Left lung (tissue), 10 donors: ENCODE data around the gene OR2F1. TPM values are rescaled to one million over a fixed set of nuclear protein-coding genes. Genes with fewer than 3 reads are reported as not detected.

Experiments
- ATAC-seq: fragments of 200-7000 bp; cut with Tn5 transposase; one replicate; pipeline ENCODE4 v1.9.1; 2020; ENCODE audit warnings: moderate library complexity
- DNase-seq, 4 donors: peaks; one replicate each; pipeline ENCODE4 v3.0.0-alpha.2; 2013 to 2020
- H3K27ac ChIP-seq, 2 donors: fragments of 200-600 bp; sonication (generic) in 1 of 2; one replicate each; pipeline versions ENCODE4 v1.5.0 to v1.8.0; 2020 to 2021
- H3K27me3 ChIP-seq, 2 donors: fragments of 200-600 bp; sonication (generic) in 1 of 2; one replicate each; pipeline versions ENCODE4 v1.5.0 to v1.8.0; 2020 to 2021
- H3K36me3 ChIP-seq, 2 donors: fragments of 200-600 bp; sonication (generic) in 1 of 2; one replicate each; pipeline versions ENCODE4 v1.5.0 to v1.8.0; 2020 to 2021
- H3K4me1 ChIP-seq, 2 donors: fragments of 200-600 bp; one replicate each; pipeline ENCODE4 v1.8.0; 2021
- H3K4me3 ChIP-seq, 2 donors: fragments of 200-600 bp; sonication (generic) in 1 of 2; one replicate each; pipeline versions ENCODE4 v1.5.0 to v1.8.0; 2020 to 2021; ENCODE audit warnings: mild to moderate bottlenecking in 1 of 2
- H3K9me3 ChIP-seq, 2 donors: fragments of 200-600 bp; sonication (generic) in 1 of 2; one replicate each; pipeline versions ENCODE4 v1.5.0 to v1.8.0; 2020 to 2021
- CTCF ChIP-seq, 2 donors: fragments of 200-600 bp; sonication (generic) in 1 of 2; IDR thresholded peaks; one replicate each; pipeline versions ENCODE4 v1.5.0 to v1.8.0; 2021; ENCODE audit warnings: antibody characterized with exemption in 2 of 2
- intact Hi-C, 2 donors: fragments of 100-400 bp; cut with DNase I; formaldehyde crosslinking; loops; one replicate each; pipeline versions ENCODE4 v1.11.2 to v1.14.2; 2022
- polyA plus RNA-seq, 6 donors: library from polyadenylated mRNA; unstranded; fragments of 120-200 nt; gene quantifications; one replicate each; pipeline ENCODE4 v1.2.1, GENCODE V29; 2013; ENCODE audit not compliant: insufficient read length in 6 of 6
- total RNA-seq, 2 donors: library from RNA; stranded (reverse); fragmentation: NEBNext Ultra II Directional; extraction: Animal tissue kit (Norgen Biotek cat#: 25700); gene quantifications; one replicate each; pipeline ENCODE4 v1.2.1, GENCODE V29; 2021
- donor health status: DM: no; HTN: yes; CAD: no.
- donor health status: DM: no; HTN: no; CAD: no.

Gene OR2F1
- total and polyA plus RNA-seq, 8 donors, result 0.06 to 0.65 (median 0.30) TPM; not detected in 4

GRCh38 chr7:143973870-143974416 is 19.3 kb downstream of the OR2F1 start:
- ATAC-seq, result no peak
- no peak for TF ChIP-seq CTCF (IDR thresholded peaks at IDR 0.05)
- intact Hi-C loops, result no loop called here
- no peak for DNase-seq
- H3K27me3 ChIP-seq, result no peaks in the 10 kb centered on the region
- H3K27ac ChIP-seq, result no peak overlapping the region
- H3K4me3 ChIP-seq, result no peak overlapping the region
- H3K9me3 ChIP-seq, result peaks cover 0 to 3% of the 10 kb centered on the region in 2 donors
- no peaks in the 10 kb centered on the region for H3K4me1 ChIP-seq
- H3K36me3 ChIP-seq, result no peaks in the 10 kb centered on the region

DNA sequence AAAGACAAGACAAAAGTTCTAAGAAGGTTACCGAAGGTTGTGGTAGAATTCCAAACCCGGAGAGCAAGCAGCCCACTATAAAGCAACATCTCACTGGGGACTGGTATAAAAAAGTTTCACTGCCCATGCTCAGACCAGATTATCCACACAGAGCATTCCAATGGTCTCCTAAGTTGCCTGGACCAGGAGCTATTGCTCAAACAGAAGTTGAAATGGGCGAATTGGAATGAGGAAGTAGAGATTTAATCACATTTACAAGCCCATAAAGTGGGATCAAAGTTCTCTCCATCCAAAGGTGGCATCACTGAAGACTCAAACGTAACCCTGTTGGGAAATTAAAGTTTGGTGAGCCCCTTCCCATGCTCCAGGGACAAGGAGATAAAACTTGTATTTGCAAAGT is 19.8 kb downstream of the OR2F1 start:
- intact Hi-C loops, result no loop called here

GRCh38 chr7:143975617-143976016 is 21.0 kb downstream of the OR2F1 start:
- H3K4me3 ChIP-seq, result no peak overlapping the region
- no peak for TF ChIP-seq CTCF (IDR thresholded peaks at IDR 0.05)

More for the DNA sequence above, 19.8 kb downstream of the OR2F1 start:
- ATAC-seq, result no peak
- Histone ChIP-seq H3K36me3 (no peaks in the 10 kb centered on the region), H3K27me3 (no peaks in the 10 kb centered on the region), H3K27ac (no peak overlapping the region), H3K4me1 (no peaks in the 10 kb centered on the region), H3K9me3 (peaks cover 0 to 3% of the 10 kb centered on the region in 2 donors), H3K4me3 (no peak overlapping the region)
- no peak for DNase-seq
- no peak for TF ChIP-seq CTCF (IDR thresholded peaks at IDR 0.05)

GRCh38 chr7:143978585-143978984 is 23.9 kb downstream of the OR2F1 start:
- Histone ChIP-seq H3K27me3 (no peaks in the 10 kb centered on the region), H3K36me3 (no peaks in the 10 kb centered on the region), H3K27ac (no peak overlapping the region), H3K4me3 (no peak overlapping the region), H3K9me3 (no peaks in the 10 kb centered on the region), H3K4me1 (no peaks in the 10 kb centered on the region)
- no peak for DNase-seq
- TF ChIP-seq CTCF (IDR thresholded peaks at IDR 0.05), result no peak
- ATAC-seq, result no peak
- intact Hi-C loops, result no loop called here

More at GRCh38 chr7:143975617-143976016, 21.0 kb downstream of the OR2F1 start:
- peaks cover 0 to 3% of the 10 kb centered on the region in 2 donors for H3K9me3 ChIP-seq
- no peak overlapping the region for H3K27ac ChIP-seq
- no peaks in the 10 kb centered on the region for H3K27me3 ChIP-seq
- intact Hi-C loops, result no loop called here
- H3K36me3 ChIP-seq, result no peaks in the 10 kb centered on the region
- no peaks in the 10 kb centered on the region for H3K4me1 ChIP-seq
- no peak for ATAC-seq
- DNase-seq, result peak in 1 of 4 donors; percentile 4

DNA sequence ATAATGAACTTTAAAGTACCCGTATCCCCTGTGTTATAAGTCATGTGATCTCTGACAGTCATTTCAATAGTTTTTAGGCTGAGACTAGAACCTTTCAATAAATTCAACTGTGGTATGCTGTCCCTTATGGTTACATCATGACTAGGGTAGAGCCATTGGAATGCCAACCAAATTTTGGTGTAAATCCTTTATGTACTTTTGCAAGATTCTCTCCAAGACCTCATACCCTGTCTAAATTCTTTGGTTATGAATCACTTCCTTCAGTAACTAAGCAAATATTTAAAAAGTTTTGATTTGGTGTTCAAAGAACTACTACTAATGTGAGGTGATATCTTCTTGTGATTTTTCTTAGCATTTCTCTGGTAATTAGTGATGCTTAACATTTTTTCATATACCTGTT is 24.7 kb downstream of the OR2F1 start:
- Histone ChIP-seq H3K27ac (no peak overlapping the region), H3K9me3 (no peaks in the 10 kb centered on the region), H3K27me3 (no peaks in the 10 kb centered on the region), H3K4me3 (no peak overlapping the region), H3K4me1 (no peaks in the 10 kb centered on the region), H3K36me3 (no peaks in the 10 kb centered on the region)
- intact Hi-C loops, result no loop called here
- ATAC-seq, result no peak
- no peak for TF ChIP-seq CTCF (IDR thresholded peaks at IDR 0.05)
- no peak for DNase-seq
